H1 (cell line): ENCODE data around the gene SYNJ1. TPM values are rescaled to one million over a fixed set of nuclear protein-coding genes. Genes with fewer than 3 reads are reported as not detected.

Source experiments
- CTCF ChIA-PET: fragments of 300-600 bp; sonication (Branson Sonifier 250); formaldehyde crosslinking; loops from one replicate; lab custom pipeline; 2021; ENCODE audit not compliant: partially characterized antibody; lab: Charles Lee
- POLR2A ChIA-PET: fragments of 300-600 bp; sonication (Branson Sonifier 250); formaldehyde crosslinking; loops from one replicate; lab custom pipeline; 2021; ENCODE audit warnings: inconsistent platforms; ENCODE audit not compliant: partially characterized antibody; lab: Charles Lee
- DNase-seq, 2 experiments: peaks; one replicate each; pipeline versions ENCODE4 v3.0.0 to v3.0.0-alpha.2; 2010 to 2022; ENCODE audit warnings: low spot score in 2 of 2, low read depth in 1 of 2, mixed read lengths in 1 of 2
- FAIRE-seq: peaks from 2 replicates; lab custom pipeline; 2011; peaks lifted over from hg19 to GRCh38; lab: Jason Lieb, UNC
- H2AFZ ChIP-seq: 2 replicates; pipeline ENCODE4 v1.8.1; 2012; ENCODE audit warnings: low read length, inconsistent platforms
- H2AK5ac ChIP-seq: 2 replicates; pipeline ENCODE4 v1.6.1; 2013; ENCODE audit warnings: low read depth, low read length
- H2BK120ac ChIP-seq: replicated peaks from 2 replicates; pipeline ENCODE3; 2013; ENCODE audit warnings: low read depth, low read length, inconsistent platforms
- H2BK12ac ChIP-seq: 2 replicates; pipeline ENCODE4 v1.6.1; 2013; ENCODE audit warnings: low read depth, low read length
- H2BK15ac ChIP-seq: 2 replicates; pipeline ENCODE4 v1.6.1; 2013; ENCODE audit warnings: low read length
- H2BK20ac ChIP-seq: 2 replicates; pipeline ENCODE4 v1.6.1; 2013; ENCODE audit warnings: low read length
- H2BK5ac ChIP-seq: 2 replicates; pipeline ENCODE4 v1.6.1; 2013; ENCODE audit warnings: low read depth, low read length
- H3K14ac ChIP-seq: 2 replicates; pipeline ENCODE4 v1.6.1; 2013; ENCODE audit warnings: inconsistent platforms; ENCODE audit not compliant: insufficient read length
- H3K18ac ChIP-seq: 2 replicates; pipeline ENCODE4 v1.6.1; 2013; ENCODE audit warnings: low read length; ENCODE audit errors: extremely low read depth
- H3K23ac ChIP-seq: 2 replicates; pipeline ENCODE4 v1.6.1; 2013; ENCODE audit warnings: inconsistent platforms; ENCODE audit not compliant: insufficient read length
- H3K23me2 ChIP-seq: 2 replicates; pipeline ENCODE4 v1.6.1; 2013; ENCODE audit warnings: low read depth, low read length
- H3K27ac ChIP-seq: 2 replicates; pipeline ENCODE4 v1.6.1; 2011; ENCODE audit warnings: low read depth, low read length, inconsistent platforms
- H3K27me3 ChIP-seq, 4 experiments: replicated peaks in 1 of 4; 1 replicate in 1 of 4; 2 replicates in 3 of 4; pipeline versions ENCODE4 v1.6.1 to v1.8.1; 2011 to 2013; ENCODE audit warnings: low read length in 3 of 4, mild to moderate bottlenecking in 3 of 4, inconsistent platforms in 2 of 4, mixed read lengths in 2 of 4, moderate library complexity in 1 of 4; ENCODE audit not compliant: control insufficient read depth in 3 of 4, insufficient read depth in 3 of 4; ENCODE audit errors: extremely low read depth in 1 of 4
- H3K36me3 ChIP-seq, 4 experiments: 2 replicates each; pipeline versions ENCODE4 v1.6.1 to v1.8.1; 2011 to 2013; ENCODE audit warnings: mild to moderate bottlenecking in 4 of 4, low read length in 3 of 4, moderate library complexity in 2 of 4, control low read depth in 1 of 4, inconsistent platforms in 1 of 4; ENCODE audit not compliant: insufficient read depth in 4 of 4, control insufficient read depth in 2 of 4
- H3K4ac ChIP-seq: replicated peaks from 2 replicates; pipeline ENCODE3; 2013; ENCODE audit warnings: low read length, low read depth, mixed read lengths, inconsistent platforms; ENCODE audit not compliant: insufficient read length
- H3K4me1 ChIP-seq, 4 experiments: replicated peaks in 1 of 4; 1 replicate in 1 of 4; 2 replicates in 3 of 4; pipeline versions ENCODE4 v1.6.1 to v1.8.1; 2011 to 2013; ENCODE audit warnings: low read length in 3 of 4, inconsistent platforms in 2 of 4, mixed read lengths in 1 of 4; ENCODE audit not compliant: insufficient read depth in 4 of 4, control insufficient read depth in 3 of 4
- H3K4me2 ChIP-seq, 2 experiments: 2 replicates each; pipeline versions ENCODE4 v1.6.1 to v1.8.1; 2011 to 2013; ENCODE audit warnings: low read depth in 2 of 2, low read length in 2 of 2, control low read depth in 1 of 2, inconsistent platforms in 1 of 2, mild to moderate bottlenecking in 1 of 2; ENCODE audit not compliant: insufficient read depth in 1 of 2
- H3K4me3 ChIP-seq, 4 experiments: fragments of 200-600, 300-600 bp in 1 of 4; sonication (generic), shearing (Covaris generic), sonication (Bioruptor Twin) in 1 of 4; 2 replicates each; pipeline versions ENCODE4 v1.5.1 to v1.8.1; 2011 to 2016; ENCODE audit warnings: low read length in 4 of 4, low read depth in 3 of 4, control low read depth in 2 of 4, inconsistent platforms in 2 of 4, mild to moderate bottlenecking in 2 of 4, mixed read lengths in 1 of 4, moderate library complexity in 1 of 4; ENCODE audit not compliant: insufficient read depth in 2 of 4; ENCODE audit errors: extremely low read depth in 1 of 4
- H3K56ac ChIP-seq: replicated peaks from 2 replicates; pipeline ENCODE3; 2013; ENCODE audit warnings: low read depth, mild to moderate bottlenecking, mixed read lengths, low read length, inconsistent platforms; ENCODE audit not compliant: insufficient read length
- H3K79me1 ChIP-seq: 2 replicates; pipeline ENCODE4 v1.6.1; 2013; ENCODE audit warnings: low read depth, low read length, control low read depth
- H3K79me2 ChIP-seq, 2 experiments: 2 replicates each; pipeline versions ENCODE4 v1.6.1 to v1.8.1; 2012 to 2013; ENCODE audit warnings: low read length in 2 of 2, mild to moderate bottlenecking in 2 of 2, inconsistent platforms in 1 of 2; ENCODE audit not compliant: insufficient read depth in 2 of 2, control insufficient read depth in 1 of 2
- H3K9ac ChIP-seq, 4 experiments: replicated peaks in 1 of 4; 1 replicate in 1 of 4; 2 replicates in 3 of 4; pipeline versions ENCODE4 v1.6.1 to v1.8.1; 2011 to 2013; ENCODE audit warnings: low read depth in 3 of 4, low read length in 3 of 4, control low read depth in 2 of 4, mild to moderate bottlenecking in 2 of 4, moderate library complexity in 2 of 4, inconsistent platforms in 1 of 4; ENCODE audit errors: extremely low read depth in 1 of 4
- H3K9me3 ChIP-seq, 2 experiments: 2 replicates each; pipeline versions ENCODE4 v1.6.1 to v1.8.1; 2012 to 2013; ENCODE audit warnings: mild to moderate bottlenecking in 2 of 2, moderate library complexity in 2 of 2, control low read depth in 1 of 2, inconsistent platforms in 1 of 2, low read depth in 1 of 2, low read length in 1 of 2, mixed read lengths in 1 of 2; ENCODE audit not compliant: insufficient read depth in 2 of 2
- H4K20me1 ChIP-seq, 2 experiments: replicated peaks in 1 of 2; 2 replicates each; pipeline versions ENCODE3 to v1.8.1; 2011 to 2013; ENCODE audit warnings: inconsistent platforms in 2 of 2, low read length in 2 of 2, mild to moderate bottlenecking in 1 of 2; ENCODE audit not compliant: insufficient read depth in 2 of 2, control insufficient read depth in 1 of 2
- H4K5ac ChIP-seq: 2 replicates; pipeline ENCODE4 v1.6.1; 2013; ENCODE audit warnings: low read length, low read depth, mixed read lengths, inconsistent platforms; ENCODE audit not compliant: insufficient read length
- H4K8ac ChIP-seq: 2 replicates; pipeline ENCODE4 v1.8.0; 2013; ENCODE audit warnings: mild to moderate bottlenecking, moderate library complexity, low read length, inconsistent platforms; ENCODE audit not compliant: insufficient read depth; ENCODE audit errors: extremely low read depth
- H4K91ac ChIP-seq: replicated peaks from 2 replicates; pipeline ENCODE3; 2013; ENCODE audit warnings: low read length, mixed read lengths, inconsistent platforms; ENCODE audit not compliant: insufficient read length
- CEBPB ChIP-seq: IDR thresholded peaks from 2 replicates; pipeline ENCODE4 v1.6.1; 2012; ENCODE audit warnings: low read depth, low read length
- CREB1 ChIP-seq: IDR thresholded peaks from 2 replicates; pipeline ENCODE4 v1.6.1; 2012; ENCODE audit warnings: inconsistent platforms
- CTBP2 ChIP-seq: IDR thresholded peaks from 2 replicates; pipeline ENCODE4 v1.7.0; 2011; ENCODE audit warnings: borderline replicate concordance, mild to moderate bottlenecking, moderate library complexity, mixed read lengths, low read length; ENCODE audit not compliant: insufficient read depth, insufficient read length
- EGR1 ChIP-seq: IDR thresholded peaks from 2 replicates; pipeline ENCODE4 v1.6.1; 2011; ENCODE audit warnings: low read depth, low read length, borderline replicate concordance
- HDAC2 ChIP-seq, 2 experiments: fragments of 300-600 bp in 1 of 2; sonication (generic) in 1 of 2; IDR thresholded peaks; 2 replicates each; pipeline ENCODE4 v1.6.1; 2011 to 2012; ENCODE audit warnings: low read depth in 2 of 2, low read length in 2 of 2, mild to moderate bottlenecking in 2 of 2, moderate library complexity in 2 of 2, borderline replicate concordance in 1 of 2, inconsistent platforms in 1 of 2
- SAP30 ChIP-seq: fragments of 300-600 bp; sonication (generic); IDR thresholded peaks from 2 replicates; pipeline ENCODE4 v1.7.1; 2012; ENCODE audit warnings: low read length, moderate library complexity, mild to moderate bottlenecking, inconsistent platforms; ENCODE audit not compliant: insufficient read depth, insufficient replicate concordance
- SUZ12 ChIP-seq: fragments of 200-600 bp; sonication (generic); IDR thresholded peaks from 2 replicates; pipeline ENCODE4 v1.6.1; 2012; ENCODE audit warnings: mild to moderate bottlenecking, inconsistent platforms, low read length, moderate library complexity, mixed read lengths
- WGBS, 2 experiments: shearing (Covaris generic) in 1 of 2; methylation state at CpG; one replicate each; pipeline versions ENCODE4 v1.1.6 to v1.1.7; 2013 to 2015; ENCODE audit warnings: low lambda C conversion rate in 2 of 2, mixed read lengths in 2 of 2, inconsistent platforms in 1 of 2, low coverage in 1 of 2, missing lambda C conversion rate in 1 of 2; ENCODE audit not compliant: insufficient replicate concordance in 2 of 2, insufficient coverage in 1 of 2, insufficient read length in 1 of 2; ENCODE audit errors: extremely low coverage in 1 of 2, missing lambda C conversion rate in 1 of 2; 5-methylcytosine and 5-hydroxymethylcytosine counted together
- polyA plus RNA-seq, 7 experiments: library from polyadenylated mRNA; depleted of rRNA in 3 of 7; stranded (reverse) in 5 of 7; unstranded in 2 of 7; fragments of >200 nt in 5 of 7; fragments of 200-250 nt in 2 of 7; gene quantifications; 1 replicate in 5 of 7; 2 replicates in 1 of 7; 4 replicates in 1 of 7; pipeline versions ENCODE4 v1.2.1 to v1.2.3, GENCODE V29; 2011 to 2013; ENCODE audit warnings: missing spikeins in 2 of 7, mixed read lengths in 2 of 7
- total RNA-seq: library from RNA; stranded (reverse); fragmentation: NEBNext Ultra II Directional; extraction: Animal tissue kit (Norgen Biotek cat#: 25700); gene quantifications from 2 replicates; pipeline ENCODE4 v1.2.1, GENCODE V29; 2021
- TF ChIP-seq, protein P1 (sequence below): IDR thresholded peaks from 2 replicates; pipeline ENCODE4 v1.6.1; 2012; ENCODE audit warnings: low read length, inconsistent platforms
- TF ChIP-seq, protein P2 (sequence below): IDR thresholded peaks from 2 replicates; pipeline ENCODE4 v1.6.1; 2012; ENCODE audit warnings: inconsistent platforms

Gene SYNJ1
- total and polyA plus RNA-seq, 2 of the 8 experiments (the other 6 are each of a cell fraction or from before 2014, with no cell fraction given) = 1.3 to 4.3 TPM

DNA sequence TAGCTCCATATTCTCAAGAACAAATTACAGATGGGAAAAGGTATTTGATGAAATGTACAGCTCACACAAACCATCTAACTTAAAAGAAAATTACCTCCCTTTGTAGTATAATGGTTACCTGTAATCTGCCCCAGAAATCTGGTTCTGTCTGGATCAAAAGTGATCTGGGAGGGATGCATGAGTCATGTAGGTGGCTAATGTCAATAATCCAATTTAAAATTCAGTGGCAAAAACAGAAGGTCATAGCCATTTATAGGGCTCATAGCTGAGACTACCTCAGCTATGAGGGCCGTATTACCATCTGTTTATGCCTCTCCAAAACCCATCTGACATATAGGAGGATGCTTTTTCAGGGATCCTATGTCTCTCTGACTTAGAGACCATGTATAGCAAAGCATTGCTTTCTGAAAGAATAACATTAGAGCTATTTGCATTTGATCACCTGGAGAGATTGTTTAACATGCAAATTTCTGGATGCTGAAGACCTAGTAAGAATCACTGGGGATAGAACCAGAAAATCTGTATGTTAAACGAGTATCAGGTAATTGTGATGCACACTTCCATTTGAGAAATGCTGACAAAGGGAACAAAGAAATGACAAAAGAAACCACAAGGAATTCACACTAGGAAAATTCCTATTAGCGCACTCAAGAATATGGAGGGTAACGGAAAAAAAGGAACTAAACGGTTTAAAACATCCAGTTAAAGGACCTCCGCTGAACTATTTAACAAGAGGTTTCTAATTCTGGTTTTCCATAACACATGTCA, 26.2 kb upstream of the SYNJ1 start:
- Histone ChIP-seq H2AFZ (no peak overlapping the region), H2BK5ac (no peak overlapping the region), H3K36me3 (peaks cover 9 to 88% (median 46%) of the 10 kb centered on the region in 4 experiments), H3K79me1 (peaks cover 4% of the 10 kb centered on the region; the same call in 1 of the 2 replicates), H3K14ac (no peak overlapping the region), H3K56ac (no peak overlapping the region), H3K9me3 (no peaks in the 10 kb centered on the region), H4K5ac (no peak overlapping the region), H3K4me2 (no peak overlapping the region; a peak in 1 of 4 replicates), H3K27ac (no peak overlapping the region), H3K23me2 (no peaks in the 10 kb centered on the region), H3K9ac (no peak overlapping the region), H4K8ac (no peak overlapping the region), H4K91ac (no peak overlapping the region), H2BK12ac (no peak overlapping the region), H3K27me3 (no peaks in the 10 kb centered on the region), H2BK120ac (no peak overlapping the region), H3K4me3 (no peak overlapping the region), H4K20me1 (peaks cover 8 to 21% of the 10 kb centered on the region in 2 experiments), H3K79me2 (peaks cover 0 to 18% of the 10 kb centered on the region in 2 experiments; a peak in 1 of 4 replicates), H2AK5ac (no peak overlapping the region), H3K4me1 (no peaks in the 10 kb centered on the region), H3K23ac (no peak overlapping the region), H2BK15ac (no peak overlapping the region), H3K18ac (no peak overlapping the region), H2BK20ac (no peak overlapping the region), H3K4ac (no peak overlapping the region)
- DNase-seq (no peak), FAIRE-seq (peak; percentile 69)
- ChIA-PET POLR2A (interaction anchor here (0.8 to 1.8 kb wide), 5 partner anchors 15 to 26 kb away, joined by 3 to 7 read pairs (median 3); partner anchors contain the start of genes PAXBP1 and SYNJ1), CTCF (interaction anchor here (1.6 to 4.3 kb wide), 4 partner anchors 40 to 101 kb away, joined by 4 to 14 read pairs (median 5); no protein-coding TSS in a partner anchor)
- 80% methylated on average over 6 of the region's 6 CpGs; no CpG with 5 or more reads in 1 of the 2 experiments for WGBS, 2 experiments
- TF ChIP-seq SAP30 (no peak), HDAC2 (IDR thresholded peaks at IDR 0.05; ENCODE audit: borderline replicate concordance in 1 of 2, low read depth in 2 of 2, low read length in 2 of 2) (no peak), CREB1 (no peak), CTBP2 (no peak), CEBPB (no peak), SUZ12 (no peak), EGR1 (no peak)
- TF ChIP-seq, protein P1, sequence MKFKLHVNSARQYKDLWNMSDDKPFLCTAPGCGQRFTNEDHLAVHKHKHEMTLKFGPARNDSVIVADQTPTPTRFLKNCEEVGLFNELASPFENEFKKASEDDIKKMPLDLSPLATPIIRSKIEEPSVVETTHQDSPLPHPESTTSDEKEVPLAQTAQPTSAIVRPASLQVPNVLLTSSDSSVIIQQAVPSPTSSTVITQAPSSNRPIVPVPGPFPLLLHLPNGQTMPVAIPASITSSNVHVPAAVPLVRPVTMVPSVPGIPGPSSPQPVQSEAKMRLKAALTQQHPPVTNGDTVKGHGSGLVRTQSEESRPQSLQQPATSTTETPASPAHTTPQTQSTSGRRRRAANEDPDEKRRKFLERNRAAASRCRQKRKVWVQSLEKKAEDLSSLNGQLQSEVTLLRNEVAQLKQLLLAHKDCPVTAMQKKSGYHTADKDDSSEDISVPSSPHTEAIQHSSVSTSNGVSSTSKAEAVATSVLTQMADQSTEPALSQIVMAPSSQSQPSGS = no peak
- TF ChIP-seq, protein P2, sequence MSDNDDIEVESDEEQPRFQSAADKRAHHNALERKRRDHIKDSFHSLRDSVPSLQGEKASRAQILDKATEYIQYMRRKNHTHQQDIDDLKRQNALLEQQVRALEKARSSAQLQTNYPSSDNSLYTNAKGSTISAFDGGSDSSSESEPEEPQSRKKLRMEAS = no peak
